GM18861 (cell line): ENCODE measurements around the gene COA3.

ENCODE experiments used
- ATAC-seq: cut with Tn5 transposase; IDR thresholded peaks from one replicate; pipeline ENCODE4 v1.9.1; 2021; ENCODE audit not compliant: unreplicated experiment

Gene COA3

DNA sequence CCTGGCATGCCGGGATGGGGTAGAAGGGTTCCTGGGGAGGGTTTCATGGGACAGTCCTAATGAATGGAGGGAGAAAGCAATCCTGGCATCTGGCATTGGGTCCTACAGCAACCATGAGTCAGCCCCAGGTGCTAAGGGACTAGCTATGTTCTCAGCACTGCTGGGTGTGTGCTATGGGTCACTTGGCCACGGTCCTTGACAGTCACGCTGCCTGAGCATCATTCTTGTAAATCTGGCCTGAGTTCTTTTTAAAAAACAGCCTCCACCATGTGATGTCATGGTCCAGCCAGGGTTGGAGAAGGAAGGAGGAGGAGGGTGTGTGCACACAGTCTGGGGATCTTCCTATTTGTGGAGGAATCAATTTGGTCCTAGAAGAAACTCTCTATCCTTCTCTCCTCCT is 43.7 kb downstream of the COA3 start:
- ATAC-seq = no peak

DNA sequence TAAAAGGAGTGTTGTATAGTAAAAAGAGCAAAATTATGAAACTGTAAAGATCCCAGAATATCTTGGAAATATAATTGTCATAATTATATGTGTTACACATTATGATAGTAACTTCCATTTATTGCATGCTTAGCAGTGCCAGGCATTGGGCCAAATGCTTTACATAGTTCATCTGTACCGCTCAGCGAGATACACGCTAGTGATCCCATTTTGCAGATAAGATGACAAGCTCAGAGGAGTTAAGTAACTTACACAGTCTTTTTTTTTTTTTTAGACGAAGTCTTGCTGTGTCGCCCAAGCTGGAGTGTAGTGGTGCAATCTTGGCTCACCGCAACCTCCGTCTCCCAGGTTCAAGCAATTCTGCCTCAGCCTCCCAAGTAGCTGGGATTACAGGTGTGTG is 46.9 kb downstream of the COA3 start:
- no peak for ATAC-seq

DNA sequence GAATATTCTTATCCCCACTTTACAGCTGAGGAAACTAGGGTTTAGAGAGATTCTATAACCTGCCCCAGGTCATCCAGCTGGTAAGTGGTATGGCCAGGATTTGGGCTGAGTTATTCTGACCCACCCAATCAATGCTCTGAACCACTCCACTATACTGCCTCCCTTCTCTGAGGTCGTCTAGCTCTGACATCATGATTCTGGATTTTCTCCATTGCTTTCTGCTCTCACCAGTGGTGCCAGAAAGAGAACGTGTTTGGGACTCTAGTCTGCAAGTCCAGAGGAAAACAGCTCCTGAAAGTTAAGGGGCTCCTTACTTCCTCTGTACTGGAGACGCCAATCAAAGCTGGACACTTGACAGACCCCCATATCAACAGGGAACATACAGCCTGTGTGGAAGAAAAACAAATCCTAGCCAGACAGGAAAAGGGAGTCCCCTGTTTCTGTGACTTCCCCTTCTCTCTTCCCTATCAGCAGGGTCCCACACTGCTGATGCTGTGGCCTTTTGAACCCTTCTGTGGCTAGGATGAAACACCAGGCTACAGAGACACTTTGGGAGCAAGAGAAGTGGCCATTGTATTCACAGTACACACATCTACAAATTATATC is 47.7 kb downstream of the COA3 start:
- ATAC-seq = no peak

DNA sequence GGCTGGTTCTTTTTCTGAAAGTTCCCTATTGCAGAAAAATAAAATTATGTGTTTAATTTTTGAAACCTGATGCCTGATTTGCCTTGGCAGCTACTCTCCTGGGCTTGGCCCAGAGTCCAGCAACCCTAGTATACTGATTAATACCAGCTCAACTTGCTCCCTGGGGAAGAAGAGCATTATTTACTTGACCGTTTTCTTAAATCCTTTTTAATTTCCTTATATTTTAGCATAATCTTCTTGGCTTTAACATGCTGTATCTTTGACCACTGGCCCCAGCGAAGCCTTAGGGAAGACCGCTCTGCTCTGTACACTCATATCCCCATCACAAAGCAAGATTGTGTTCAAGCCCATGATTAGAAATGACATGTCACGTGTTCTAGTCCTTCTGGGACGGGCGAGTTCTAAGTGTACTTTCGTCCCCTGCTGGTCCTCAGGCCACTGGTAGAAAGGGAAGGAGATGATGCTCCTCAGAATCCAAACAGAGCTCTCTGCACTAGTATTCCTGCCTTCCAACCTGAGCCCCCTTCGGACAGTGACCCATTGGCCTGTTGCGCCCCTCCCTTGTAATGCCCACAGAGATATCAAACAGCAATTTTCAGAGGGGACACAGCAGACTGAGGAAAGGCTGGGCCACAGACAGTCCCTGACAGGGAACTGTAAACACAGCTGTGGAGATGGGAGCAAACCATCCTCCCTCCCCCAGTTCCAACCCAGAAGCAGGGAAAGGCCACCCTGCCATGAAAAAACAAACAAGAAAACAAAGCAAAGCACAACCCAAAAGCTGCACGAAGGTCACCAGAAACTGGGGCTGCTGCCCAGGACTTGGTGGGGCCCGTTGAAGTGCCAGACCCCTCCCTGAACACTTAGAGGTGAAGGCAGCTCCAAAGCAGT is 49.4 kb downstream of the COA3 start:
- ATAC-seq = no peak

DNA sequence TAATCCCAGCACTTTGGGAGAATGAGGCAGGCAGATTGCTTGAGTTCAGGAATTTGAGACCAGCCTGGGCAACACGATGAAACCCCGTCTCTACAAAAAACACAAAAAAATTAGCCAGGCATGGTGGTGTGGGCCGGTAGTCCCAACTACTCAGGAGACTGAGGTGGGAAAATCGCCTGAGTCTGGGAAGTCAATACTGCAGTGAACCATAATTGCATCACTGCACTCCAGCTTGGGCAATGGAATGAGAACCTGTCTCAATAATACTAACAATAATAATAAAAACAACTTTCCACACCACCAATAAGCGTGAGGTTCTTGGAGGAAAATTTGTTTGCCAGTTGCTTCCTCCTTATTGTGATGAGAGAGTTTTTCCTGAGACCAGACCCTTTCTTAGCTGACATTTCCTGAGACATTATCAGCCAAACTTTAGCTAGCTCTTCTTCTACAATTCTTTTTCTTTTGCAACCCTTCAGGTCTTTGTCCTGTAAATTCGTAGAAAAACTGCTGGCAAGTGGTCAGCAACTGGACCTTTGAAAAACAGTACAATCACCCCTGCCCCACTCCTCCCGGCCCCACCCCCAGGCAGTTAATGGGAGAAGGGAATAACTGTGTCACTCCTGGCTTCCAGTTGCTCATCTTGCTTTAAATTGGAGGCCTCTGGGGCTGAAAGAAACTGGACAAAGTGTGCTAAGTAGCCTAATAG is 50.1 kb downstream of the COA3 start:
- no peak for ATAC-seq
